Activated CD8-positive, alpha-beta memory T cell treated with anti-CD3 and anti-CD28 coated beads, Interleukin-2, amount 10 ng/mL, durations not matched to agents 7 days and 5 days (primary cell): Measurements from ENCODE around the gene FANCE. TPM values are rescaled to one million over a fixed set of nuclear protein-coding genes. Genes with fewer than 3 reads are reported as not detected.
"Not testable (repeated sequence)": the region's sequence is repeated elsewhere in the genome, so short reads cannot be mapped to it uniquely, and the experiment has no call there.

ENCODE experiments used
- ATAC-seq: fragments of 150-1000 bp; cut with Tn5 transposase; one replicate; pipeline ENCODE4 v1.10.0; 2021; ENCODE audit warnings: moderate library complexity
- CTCF ChIA-PET: fragments of 350-600 bp; sonication (Branson Sonifier 250); formaldehyde crosslinking; loops from one replicate; lab custom pipeline; 2021; ENCODE audit warnings: antibody characterized with exemption; lab: Charles Lee
- DNase-seq: peaks from one replicate; pipeline ENCODE4 v3.0.0-alpha.2; 2020
- H3K27ac Mint-ChIP-seq: one replicate; pipeline ENCODE4 v1.8.0; 2021; ENCODE audit warnings: mild to moderate bottlenecking, mixed read lengths
- H3K27me3 Mint-ChIP-seq: one replicate; pipeline ENCODE4 v1.8.0; 2021; ENCODE audit warnings: mixed read lengths
- H3K36me3 Mint-ChIP-seq: one replicate; pipeline ENCODE4 v1.8.0; 2021; ENCODE audit warnings: mild to moderate bottlenecking, mixed read lengths
- H3K4me1 Mint-ChIP-seq: one replicate; pipeline ENCODE4 v1.8.0; 2021; ENCODE audit warnings: mixed read lengths
- H3K4me3 Mint-ChIP-seq: one replicate; pipeline ENCODE4 v1.8.0; 2021; ENCODE audit warnings: mild to moderate bottlenecking, moderate library complexity, mixed read lengths
- H3K9me3 Mint-ChIP-seq: one replicate; pipeline ENCODE4 v1.8.0; 2022; ENCODE audit warnings: low read depth, mixed read lengths
- total RNA-seq, 2 experiments: library from RNA; stranded (reverse); gene quantifications; one replicate each; pipeline ENCODE4 v1.2.3, GENCODE V29; 2021

Gene FANCE
- total RNA-seq, 2 experiments from 2014 or later, result 15.4 to 16.0 TPM

GRCh38 chr6:35436071-35436857 is 15.9 kb upstream of the FANCE start:
- Mint-ChIP-seq H3K4me1 (no peaks in the 10 kb centered on the region), H3K9me3 (no peaks in the 10 kb centered on the region), H3K27ac (no peak overlapping the region), H3K4me3 (no peak overlapping the region), H3K27me3 (no peaks in the 10 kb centered on the region), H3K36me3 (no peaks in the 10 kb centered on the region)
- CTCF ChIA-PET, result interaction anchor here (1.4 kb wide), 1 partner anchor 13 kb away, joined by 7 read pairs; no protein-coding TSS in a partner anchor
- DNase-seq (no peak), ATAC-seq (no peak)

GRCh38 chr6:35438378-35439065 is 13.6 kb upstream of the FANCE start:
- H3K36me3 Mint-ChIP-seq, H3K9me3 Mint-ChIP-seq, H3K27ac Mint-ChIP-seq, DNase-seq, H3K4me1 Mint-ChIP-seq, ATAC-seq, H3K4me3 Mint-ChIP-seq, H3K27me3 Mint-ChIP-seq: not testable (repeated sequence)
- CTCF ChIA-PET, result interaction anchor here (1.0 to 1.4 kb wide), 3 partner anchors 9 to 19 kb away, joined by 3 to 4 read pairs (median 4); no protein-coding TSS in a partner anchor

- DNase-seq (no peak), ATAC-seq (no peak)
- CTCF ChIA-PET, result interaction anchor here (1.4 kb wide), 1 partner anchor 10 kb away, joined by 4 read pairs; no protein-coding TSS in a partner anchor
- Mint-ChIP-seq H3K36me3 (no peaks in the 10 kb centered on the region), H3K4me3 (no peak overlapping the region), H3K27ac (no peak overlapping the region), H3K4me1 (no peaks in the 10 kb centered on the region), H3K9me3 (no peaks in the 10 kb centered on the region), H3K27me3 (no peaks in the 10 kb centered on the region)
These were observed 12.8 kb upstream of the FANCE start for GRCh38 chr6:35439308-35439707.

- H3K9me3 Mint-ChIP-seq, result no peaks in the 10 kb centered on the region
- no peak overlapping the region for H3K4me3 Mint-ChIP-seq
- ATAC-seq, result no peak
- H3K27ac Mint-ChIP-seq, result no peak overlapping the region
- no peak for DNase-seq
- no peaks in the 10 kb centered on the region for H3K36me3 Mint-ChIP-seq
- peaks cover 13% of the 10 kb centered on the region for H3K4me1 Mint-ChIP-seq
- CTCF ChIA-PET, result interaction anchor here (2.5 kb wide), 1 partner anchor 22 kb away, joined by 10 read pairs; no protein-coding TSS in a partner anchor
- H3K27me3 Mint-ChIP-seq, result no peaks in the 10 kb centered on the region
These were observed 10.9 kb upstream of the FANCE start for GRCh38 chr6:35441205-35441604.

- H3K36me3 Mint-ChIP-seq, result no peaks in the 10 kb centered on the region
- H3K9me3 Mint-ChIP-seq, result no peaks in the 10 kb centered on the region
- H3K4me1 Mint-ChIP-seq, result peaks cover 16% of the 10 kb centered on the region
- H3K27ac Mint-ChIP-seq, result no peak overlapping the region
- DNase-seq, result no peak
- CTCF ChIA-PET, result interaction anchor here (2.5 to 2.8 kb wide), 2 partner anchors 10 to 22 kb away, joined by 9 to 10 read pairs; partner anchors contain the start of gene FANCE
- H3K4me3 Mint-ChIP-seq, result no peak overlapping the region
- no peak for ATAC-seq
- H3K27me3 Mint-ChIP-seq, result no peaks in the 10 kb centered on the region
These were observed 10.5 kb upstream of the FANCE start for GRCh38 chr6:35441642-35442041.

- H3K36me3 Mint-ChIP-seq, result no peaks in the 10 kb centered on the region
- H3K9me3 Mint-ChIP-seq, result no peaks in the 10 kb centered on the region
- CTCF ChIA-PET, result interaction anchor here (0.7 to 7.5 kb wide), 6 partner anchors 9 to 157 kb away, joined by 3 to 85 read pairs (median 3); partner anchors contain the start of genes DEF6 and FANCE
- no peak for DNase-seq
- H3K27me3 Mint-ChIP-seq, result no peaks in the 10 kb centered on the region
- no peak overlapping the region for H3K4me3 Mint-ChIP-seq
- ATAC-seq, result no peak
- H3K4me1 Mint-ChIP-seq, result peaks cover 16% of the 10 kb centered on the region
- H3K27ac Mint-ChIP-seq, result no peak overlapping the region
These were observed 9.4 kb upstream of the FANCE start for GRCh38 chr6:35442693-35443092.

GRCh38 chr6:35443341-35444030 is 8.7 kb upstream of the FANCE start:
- Mint-ChIP-seq H3K36me3 (no peaks in the 10 kb centered on the region), H3K27ac (no peak overlapping the region), H3K4me1 (peaks cover 16% of the 10 kb centered on the region), H3K27me3 (no peaks in the 10 kb centered on the region), H3K9me3 (no peaks in the 10 kb centered on the region), H3K4me3 (no peak overlapping the region)
- no peak for ATAC-seq
- CTCF ChIA-PET, result interaction anchor here (0.9 to 7.5 kb wide), 7 partner anchors 8 to 148 kb away, joined by 3 to 85 read pairs (median 3); partner anchors contain the start of genes DEF6, FANCE and PPARD
- no peak for DNase-seq

DNA sequence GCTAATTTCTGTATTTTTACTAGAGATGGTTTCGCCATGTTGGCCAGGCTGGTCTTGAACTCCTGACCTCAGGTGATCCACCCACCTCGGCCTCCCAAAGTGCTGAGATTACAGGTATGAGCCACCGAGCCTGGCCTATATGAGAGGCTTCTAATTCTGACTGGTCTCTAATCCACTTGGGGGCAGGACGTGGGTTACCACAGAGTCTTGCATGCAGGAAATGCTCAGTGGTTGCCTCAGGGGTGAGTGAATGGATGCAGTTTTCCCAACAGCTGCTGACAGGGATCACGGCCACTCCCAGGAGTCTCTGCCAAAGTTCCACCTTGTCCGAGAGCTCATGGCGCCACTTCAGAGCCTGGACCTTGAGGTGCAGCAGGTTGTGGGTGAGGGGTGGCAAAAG is 6.4 kb upstream of the FANCE start:
- no peak overlapping the region for H3K27ac Mint-ChIP-seq
- CTCF ChIA-PET, result interaction anchor here (7.5 to 9.6 kb wide), 3 partner anchors 28 to 150 kb away, joined by 85 to 181 read pairs (median 93); partner anchors contain the start of genes DEF6 and PPARD
- peak; percentile 43 for ATAC-seq

DNA sequence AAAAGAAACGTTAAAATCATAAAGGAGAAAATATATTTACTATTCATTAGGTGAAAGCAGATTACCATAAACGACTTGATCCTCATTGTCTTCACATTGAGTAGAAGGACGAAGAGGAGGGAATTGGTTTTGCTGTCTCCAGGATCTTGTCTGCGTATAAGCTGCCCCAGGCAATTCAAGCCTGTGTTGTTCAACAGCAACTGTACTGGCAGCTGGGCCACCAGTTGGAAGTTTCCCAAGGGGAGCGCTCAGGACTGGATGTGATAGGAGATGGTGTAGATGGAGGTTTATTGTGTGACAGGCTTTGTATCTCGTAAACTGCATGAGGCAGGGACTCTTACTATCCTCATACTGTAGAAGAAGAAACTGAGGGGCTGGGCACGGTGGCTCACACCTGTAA is 3.9 kb upstream of the FANCE start:
- no peaks in the 10 kb centered on the region for H3K36me3 Mint-ChIP-seq
- H3K4me3 Mint-ChIP-seq, result no peak overlapping the region
- H3K27ac Mint-ChIP-seq, result no peak overlapping the region
- H3K27me3 Mint-ChIP-seq, result peaks cover 10% of the 10 kb centered on the region
- CTCF ChIA-PET, result interaction anchor here (1.3 to 9.6 kb wide), 16 partner anchors 8 to 153 kb away, joined by 3 to 181 read pairs (median 5); partner anchors contain the start of genes DEF6, PPARD and RPL10A
- ATAC-seq (no peak), DNase-seq (no peak)
- H3K9me3 Mint-ChIP-seq, result no peaks in the 10 kb centered on the region
- peaks cover 35% of the 10 kb centered on the region for H3K4me1 Mint-ChIP-seq

More for the DNA sequence above, 6.4 kb upstream of the FANCE start:
- Mint-ChIP-seq H3K27me3 (peaks cover under 1% of the 10 kb centered on the region), H3K4me3 (no peak overlapping the region), H3K4me1 (peaks cover 19% of the 10 kb centered on the region), H3K9me3 (no peaks in the 10 kb centered on the region), H3K36me3 (no peaks in the 10 kb centered on the region)
- peak; percentile 86 for DNase-seq

DNA sequence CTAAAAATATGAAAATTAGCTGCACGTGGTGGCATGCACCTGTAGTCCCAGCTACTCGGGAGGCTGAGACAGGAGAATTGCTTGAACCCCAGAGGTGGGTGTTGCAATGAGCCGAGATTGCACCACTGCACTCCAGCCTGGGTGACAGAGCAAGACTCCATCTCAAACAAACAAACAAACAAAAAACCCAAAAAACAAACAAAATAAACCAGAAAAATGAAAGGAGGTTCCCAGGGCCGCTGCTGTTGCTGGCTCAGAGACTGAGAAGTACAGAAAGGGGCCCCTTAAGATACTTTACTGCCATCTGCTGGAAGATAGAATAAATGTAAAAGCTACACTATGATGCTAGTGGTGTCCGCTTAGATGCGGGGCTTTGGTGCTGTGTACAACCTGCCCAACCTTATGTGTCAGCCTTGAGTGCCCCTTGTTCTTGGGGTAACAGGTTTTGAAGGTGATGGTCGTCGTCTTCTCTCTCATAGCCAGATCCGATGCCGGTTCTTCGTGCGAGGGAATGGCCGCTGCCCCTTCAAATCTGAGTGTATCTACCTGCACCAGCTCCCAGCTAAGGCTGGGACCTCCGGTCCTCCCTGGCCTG is 2.8 kb upstream of the FANCE start:
- CTCF ChIA-PET, result interaction anchor here (0.6 to 9.6 kb wide), 43 partner anchors 9 to 287 kb away, joined by 3 to 181 read pairs (median 4); partner anchors contain the start of genes ARMC12, DEF6, PPARD and RPL10A
- Mint-ChIP-seq H3K27me3 (peaks cover 10% of the 10 kb centered on the region), H3K4me3 (no peak overlapping the region), H3K4me1 (peaks cover 46% of the 10 kb centered on the region), H3K36me3 (no peaks in the 10 kb centered on the region), H3K9me3 (no peaks in the 10 kb centered on the region), H3K27ac (no peak overlapping the region)
- peak; percentile 62 for ATAC-seq
- DNase-seq, result peak; percentile 58

DNA sequence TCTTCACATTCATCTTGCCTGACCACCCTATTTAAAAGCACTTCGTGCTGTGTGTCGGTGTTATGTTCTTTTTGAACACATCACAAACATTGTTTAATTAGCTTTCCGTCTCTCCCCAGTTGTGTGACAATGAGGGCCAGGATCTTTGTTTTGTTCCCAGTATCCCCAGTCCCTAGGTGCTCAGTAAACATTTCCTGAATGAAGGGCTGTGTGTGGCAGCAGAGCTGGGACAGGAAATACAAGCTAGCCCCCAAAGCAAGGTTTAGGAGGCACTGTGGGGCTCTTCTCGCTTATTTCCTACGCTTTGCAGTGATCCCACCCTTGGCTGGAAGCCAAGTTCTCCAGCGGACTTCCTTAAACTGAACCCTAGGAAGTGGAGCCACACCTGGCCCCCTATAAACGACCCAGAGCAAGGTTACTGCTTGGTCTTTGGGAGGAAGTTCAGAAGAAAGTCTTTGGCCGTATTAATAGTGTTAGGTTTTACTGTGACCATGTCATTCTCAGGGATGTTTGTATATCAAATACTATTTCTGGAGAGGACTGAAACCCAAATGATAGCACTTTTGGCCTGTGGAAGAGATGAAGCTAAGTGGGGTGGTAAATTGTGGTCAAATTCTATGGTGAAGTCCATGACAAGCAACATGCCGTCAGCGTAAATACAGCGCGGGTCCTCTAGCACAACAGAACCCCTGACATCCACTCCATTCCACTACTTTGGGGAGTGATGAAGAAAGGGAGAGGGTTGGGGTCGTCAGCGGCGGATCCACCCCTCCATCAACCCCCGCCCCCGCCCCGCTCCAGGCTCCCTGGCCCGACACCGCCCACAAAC is 570 bp upstream of the FANCE start:
- Mint-ChIP-seq H3K4me3 (peak overlapping the region; percentile 76), H3K27ac (no peak overlapping the region), H3K27me3 (peaks cover 10% of the 10 kb centered on the region), H3K4me1 (peaks cover 34% of the 10 kb centered on the region), H3K36me3 (peaks cover 8% of the 10 kb centered on the region), H3K9me3 (no peaks in the 10 kb centered on the region)
- no peak for DNase-seq
- no peak for ATAC-seq
- CTCF ChIA-PET, result interaction anchor here (0.6 to 9.6 kb wide), 24 partner anchors 9 to 193 kb away, joined by 3 to 181 read pairs (median 4); partner anchors contain the start of genes DEF6, PPARD and RPL10A
